Measurements from ENCODE around the gene NPB. TPM values are rescaled to one million over a fixed set of nuclear protein-coding genes. Genes with fewer than 3 reads are reported as not detected.
A peak's percentile ranks its signal among the peaks of the same experiment; 100 is the strongest.

Gene NPB
- total RNA-seq, 2 experiments from 2014 or later = 0.20 TPM; not detected in 1

DNA sequence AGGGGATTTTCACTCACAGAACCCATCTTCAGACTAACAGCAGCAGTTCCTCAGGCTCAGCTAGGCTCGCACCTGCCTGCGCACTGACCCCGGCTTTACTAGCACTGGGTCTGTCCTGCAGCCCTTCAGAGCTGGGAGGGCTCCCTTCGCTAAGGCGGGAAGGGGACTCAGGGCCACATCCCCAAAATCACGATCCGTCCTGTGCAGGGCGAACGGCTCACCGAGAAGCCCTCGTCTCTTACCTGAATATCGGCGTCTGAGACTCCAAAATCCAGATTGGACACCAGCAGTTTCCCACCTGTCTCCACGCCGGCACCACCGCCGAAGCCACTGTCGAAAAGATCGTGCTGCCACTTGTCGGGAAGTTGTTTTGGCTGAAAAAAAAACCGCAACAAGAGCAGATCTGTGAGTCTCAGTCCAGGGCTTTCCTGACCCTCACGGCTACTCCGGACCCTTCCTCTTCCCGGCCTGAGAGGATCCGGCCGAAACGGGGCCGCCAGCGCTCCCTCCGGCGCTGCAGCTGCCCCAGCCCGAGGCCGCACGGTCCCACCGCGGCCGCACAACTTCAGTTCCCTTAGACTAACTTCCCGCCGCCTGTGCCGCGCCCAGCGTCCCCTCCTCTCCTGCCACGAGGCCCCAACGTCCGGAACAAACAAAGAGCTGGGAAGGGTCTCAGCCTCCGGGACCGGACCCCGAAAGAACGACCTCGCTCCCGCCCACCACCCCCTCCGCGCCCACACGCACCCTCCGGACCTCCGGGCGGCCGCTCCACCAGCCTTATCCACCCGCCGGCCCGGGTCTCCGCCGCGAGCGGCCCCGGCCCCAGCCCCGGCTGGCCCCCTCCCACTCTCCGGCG lies 11.4 kb upstream of the NPB start:
- POLR2A ChIA-PET = interaction anchor here (3.5 kb wide), 1 partner anchor 20 kb away, joined by 23 read pairs; the partner anchor contains the start of gene ARHGDIA
- Histone ChIP-seq H3K9me3 (ENCODE audit: control insufficient read depth in 1 of 2, insufficient read depth in 1 of 2, low read length in 2 of 2) (no peaks in the 10 kb centered on the region), H3K36me3 (ENCODE audit: insufficient read depth, low read length) (peaks cover 61% of the 10 kb centered on the region), H3K27me3 (ENCODE audit: control insufficient read depth in 1 of 2, insufficient read depth in 2 of 2, low read length in 2 of 2) (no peaks in the 10 kb centered on the region), H3K27ac (ENCODE audit: low read depth in 1 of 2, low read length in 2 of 2) (peak overlapping the region; percentile 35 to 37), H3K4me1 (ENCODE audit: insufficient read depth, low read length) (peaks cover 27% of the 10 kb centered on the region), H3K4me3 (ENCODE audit: low read length) (peak overlapping the region; percentile 58)
- Mint-ChIP-seq H3K9me3 (no peaks in the 10 kb centered on the region), H3K27ac (peak overlapping the region; percentile 95), H3K4me1 (ENCODE audit: low read depth) (peaks cover 7% of the 10 kb centered on the region), H3K4me3 (peak overlapping the region; percentile 94), H3K36me3 (ENCODE audit: low read depth) (peaks cover 68% of the 10 kb centered on the region), H3K27me3 (no peaks in the 10 kb centered on the region)
- intact Hi-C loops (cut with DNase I, micrococcal nuclease) = loop anchor here (1.0 to 5.0 kb wide), 6 partner anchors 19 to 161 kb away; partner anchors contain the start of genes PCYT2 (in 2 of the 2), ARHGDIA (in 1 of the 2), GPS1 (in 1 of the 2) and MAFG (in 1 of the 2)
- ATAC-seq (ENCODE audit: poor library complexity) = no peak
- CTCF ChIA-PET = no interaction called here
- peak in 4 of 14 experiments; percentile 7 to 55 (median 45) for DNase-seq
- TF ChIP-seq CTCF (IDR thresholded peaks at IDR 0.05) = no peak

- intact Hi-C loops (cut with DNase I, micrococcal nuclease) = loop anchor here (1.0 to 5.0 kb wide), 6 partner anchors 20 to 160 kb away; partner anchors contain the start of genes PCYT2 (in 2 of the 2), ARHGDIA (in 1 of the 2), GPS1 (in 1 of the 2) and MAFG (in 1 of the 2)
- Histone ChIP-seq H3K27ac (ENCODE audit: low read depth in 1 of 2, low read length in 2 of 2) (no peak overlapping the region), H3K4me3 (ENCODE audit: low read length) (peak overlapping the region; percentile 62), H3K27me3 (ENCODE audit: control insufficient read depth in 1 of 2, insufficient read depth in 2 of 2, low read length in 2 of 2) (no peaks in the 10 kb centered on the region), H3K4me1 (ENCODE audit: insufficient read depth, low read length) (peaks cover 27% of the 10 kb centered on the region), H3K36me3 (ENCODE audit: insufficient read depth, low read length) (peaks cover 56% of the 10 kb centered on the region), H3K9me3 (ENCODE audit: control insufficient read depth in 1 of 2, insufficient read depth in 1 of 2, low read length in 2 of 2) (no peaks in the 10 kb centered on the region)
- TF ChIP-seq CTCF (IDR thresholded peaks at IDR 0.05) = no peak
- Mint-ChIP-seq H3K4me1 (ENCODE audit: low read depth) (peaks cover 5% of the 10 kb centered on the region), H3K27ac (peak overlapping the region; percentile 95), H3K27me3 (no peaks in the 10 kb centered on the region), H3K9me3 (no peaks in the 10 kb centered on the region), H3K4me3 (peak overlapping the region; percentile 99), H3K36me3 (ENCODE audit: low read depth) (peaks cover 63% of the 10 kb centered on the region)
- POLR2A ChIA-PET = interaction anchor here (1.3 to 3.5 kb wide), 2 partner anchors 20 to 25 kb away, joined by 5 to 23 read pairs; partner anchors contain the start of gene ARHGDIA
- CTCF ChIA-PET = no interaction called here
- no peak for DNase-seq
- no peak for ATAC-seq (ENCODE audit: poor library complexity)
These were observed 10.8 kb upstream of the NPB start for GRCh38 chr17:81891303-81891552.

DNA sequence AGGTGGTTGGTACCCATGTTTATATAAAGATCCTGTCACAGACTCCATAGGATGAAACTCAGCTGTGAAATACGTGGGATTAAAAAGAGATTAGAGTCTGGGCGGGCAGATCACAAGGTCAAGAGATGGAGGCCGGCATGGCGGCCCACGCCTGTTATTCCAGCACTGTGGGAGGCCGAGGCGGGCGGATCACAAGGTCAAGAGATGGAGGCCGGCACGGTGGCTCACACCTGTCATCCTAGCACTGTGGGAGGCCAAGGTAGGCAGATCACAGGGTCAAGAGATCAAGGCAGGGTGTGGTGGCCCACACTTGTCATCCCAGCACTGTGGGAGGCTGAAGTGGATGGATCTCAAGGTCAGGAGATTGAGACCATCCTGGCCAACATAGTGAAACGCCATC lies 6.6 kb upstream of the NPB start:
- H3K4me1 Mint-ChIP-seq (ENCODE audit: low read depth) = peaks cover 5% of the 10 kb centered on the region

More for the DNA sequence above, 6.6 kb upstream of the NPB start:
- H3K27ac ChIP-seq (ENCODE audit: low read depth in 1 of 2, low read length in 2 of 2) = no peak overlapping the region
- no peaks in the 10 kb centered on the region for H3K27me3 ChIP-seq (ENCODE audit: control insufficient read depth in 1 of 2, insufficient read depth in 2 of 2, low read length in 2 of 2)
- no peaks in the 10 kb centered on the region for H3K9me3 ChIP-seq (ENCODE audit: control insufficient read depth in 1 of 2, insufficient read depth in 1 of 2, low read length in 2 of 2)
- H3K4me1 ChIP-seq (ENCODE audit: insufficient read depth, low read length) = peaks cover 15% of the 10 kb centered on the region
- DNase-seq (no peak), ATAC-seq (ENCODE audit: poor library complexity) (no peak)
- Mint-ChIP-seq H3K9me3 (no peaks in the 10 kb centered on the region), H3K4me3 (no peak overlapping the region), H3K36me3 (ENCODE audit: low read depth) (peaks cover 55% of the 10 kb centered on the region), H3K27ac (no peak overlapping the region), H3K27me3 (peaks cover 5% of the 10 kb centered on the region)
- peaks cover 34% of the 10 kb centered on the region for H3K36me3 ChIP-seq (ENCODE audit: insufficient read depth, low read length)
- no peak overlapping the region for H3K4me3 ChIP-seq (ENCODE audit: low read length)
- intact Hi-C loops (cut with DNase I, micrococcal nuclease) = no loop called here
- POLR2A ChIA-PET = no interaction called here
- no peak for TF ChIP-seq CTCF (IDR thresholded peaks at IDR 0.05)
- CTCF ChIA-PET = no interaction called here
